Measurements from ENCODE around the gene TCHP.

DNA sequence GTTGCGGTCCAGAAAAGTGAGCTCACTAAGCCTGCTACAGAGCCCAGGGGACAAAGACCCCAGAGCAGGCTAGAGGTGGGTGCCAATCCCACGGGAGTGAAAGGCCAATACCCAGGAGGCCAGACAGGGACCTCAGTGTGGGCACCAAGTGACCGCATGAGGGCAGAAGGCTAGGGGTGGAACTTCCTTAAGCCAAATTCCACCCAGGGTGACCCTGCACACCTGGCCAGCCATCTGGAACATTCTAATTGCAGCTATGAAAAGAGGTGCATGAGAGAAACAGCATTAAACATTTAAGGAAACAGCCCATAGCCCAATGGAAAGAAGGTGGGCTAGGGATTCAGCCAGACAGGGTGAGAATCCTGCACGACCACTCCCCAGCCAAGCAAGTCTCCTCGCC is 39.1 kb upstream of the TCHP start:
- TF ChIP-seq MAFK (conservative IDR thresholded peaks at IDR 0.05 in 1 of 2, IDR thresholded peaks at IDR 0.05 in 1 of 2; ENCODE audit: low read length in 2 of 2) = no peak
- no peak for TF ChIP-seq SMAD3 (CRISPR knock-in tag; IDR thresholded peaks at IDR 0.05)
- no peak; the same call in 1 of the 2 replicates for TF ChIP-seq RBAK (CRISPR knock-in tag; IDR thresholded peaks at IDR 0.05)
- TF ChIP-seq MXI1 (IDR thresholded peaks at IDR 0.05; ENCODE audit: borderline replicate concordance, low read depth, low read length) = no peak
- TF ChIP-seq ZNF263 (CRISPR knock-in tag; IDR thresholded peaks at IDR 0.05) = no peak
- TF ChIP-seq FOXP1 (IDR thresholded peaks at IDR 0.05) = no peak
- no peak for TF ChIP-seq FOXP1 (CRISPR knock-in tag; IDR thresholded peaks at IDR 0.05)
- TF ChIP-seq, protein P1, sequence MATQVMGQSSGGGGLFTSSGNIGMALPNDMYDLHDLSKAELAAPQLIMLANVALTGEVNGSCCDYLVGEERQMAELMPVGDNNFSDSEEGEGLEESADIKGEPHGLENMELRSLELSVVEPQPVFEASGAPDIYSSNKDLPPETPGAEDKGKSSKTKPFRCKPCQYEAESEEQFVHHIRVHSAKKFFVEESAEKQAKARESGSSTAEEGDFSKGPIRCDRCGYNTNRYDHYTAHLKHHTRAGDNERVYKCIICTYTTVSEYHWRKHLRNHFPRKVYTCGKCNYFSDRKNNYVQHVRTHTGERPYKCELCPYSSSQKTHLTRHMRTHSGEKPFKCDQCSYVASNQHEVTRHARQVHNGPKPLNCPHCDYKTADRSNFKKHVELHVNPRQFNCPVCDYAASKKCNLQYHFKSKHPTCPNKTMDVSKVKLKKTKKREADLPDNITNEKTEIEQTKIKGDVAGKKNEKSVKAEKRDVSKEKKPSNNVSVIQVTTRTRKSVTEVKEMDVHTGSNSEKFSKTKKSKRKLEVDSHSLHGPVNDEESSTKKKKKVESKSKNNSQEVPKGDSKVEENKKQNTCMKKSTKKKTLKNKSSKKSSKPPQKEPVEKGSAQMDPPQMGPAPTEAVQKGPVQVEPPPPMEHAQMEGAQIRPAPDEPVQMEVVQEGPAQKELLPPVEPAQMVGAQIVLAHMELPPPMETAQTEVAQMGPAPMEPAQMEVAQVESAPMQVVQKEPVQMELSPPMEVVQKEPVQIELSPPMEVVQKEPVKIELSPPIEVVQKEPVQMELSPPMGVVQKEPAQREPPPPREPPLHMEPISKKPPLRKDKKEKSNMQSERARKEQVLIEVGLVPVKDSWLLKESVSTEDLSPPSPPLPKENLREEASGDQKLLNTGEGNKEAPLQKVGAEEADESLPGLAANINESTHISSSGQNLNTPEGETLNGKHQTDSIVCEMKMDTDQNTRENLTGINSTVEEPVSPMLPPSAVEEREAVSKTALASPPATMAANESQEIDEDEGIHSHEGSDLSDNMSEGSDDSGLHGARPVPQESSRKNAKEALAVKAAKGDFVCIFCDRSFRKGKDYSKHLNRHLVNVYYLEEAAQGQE (IDR thresholded peaks at IDR 0.05; ENCODE audit: borderline replicate concordance in 1 of 2, low read depth in 1 of 2, low read length in 2 of 2) = no peak
- TF ChIP-seq, protein P2, sequence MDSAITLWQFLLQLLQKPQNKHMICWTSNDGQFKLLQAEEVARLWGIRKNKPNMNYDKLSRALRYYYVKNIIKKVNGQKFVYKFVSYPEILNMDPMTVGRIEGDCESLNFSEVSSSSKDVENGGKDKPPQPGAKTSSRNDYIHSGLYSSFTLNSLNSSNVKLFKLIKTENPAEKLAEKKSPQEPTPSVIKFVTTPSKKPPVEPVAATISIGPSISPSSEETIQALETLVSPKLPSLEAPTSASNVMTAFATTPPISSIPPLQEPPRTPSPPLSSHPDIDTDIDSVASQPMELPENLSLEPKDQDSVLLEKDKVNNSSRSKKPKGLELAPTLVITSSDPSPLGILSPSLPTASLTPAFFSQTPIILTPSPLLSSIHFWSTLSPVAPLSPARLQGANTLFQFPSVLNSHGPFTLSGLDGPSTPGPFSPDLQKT (CRISPR knock-in tag; IDR thresholded peaks at IDR 0.05; ENCODE audit: borderline replicate concordance) = no peak
- no peak for TF ChIP-seq HDAC2 (CRISPR knock-in tag; IDR thresholded peaks at IDR 0.05)
- TF ChIP-seq ZNF549 (CRISPR knock-in tag; IDR thresholded peaks at IDR 0.05) = no peak

Data from HepG2 (cell line).